ENCODE results near the gene GTPBP4.

- TF ChIP-seq, protein P1, sequence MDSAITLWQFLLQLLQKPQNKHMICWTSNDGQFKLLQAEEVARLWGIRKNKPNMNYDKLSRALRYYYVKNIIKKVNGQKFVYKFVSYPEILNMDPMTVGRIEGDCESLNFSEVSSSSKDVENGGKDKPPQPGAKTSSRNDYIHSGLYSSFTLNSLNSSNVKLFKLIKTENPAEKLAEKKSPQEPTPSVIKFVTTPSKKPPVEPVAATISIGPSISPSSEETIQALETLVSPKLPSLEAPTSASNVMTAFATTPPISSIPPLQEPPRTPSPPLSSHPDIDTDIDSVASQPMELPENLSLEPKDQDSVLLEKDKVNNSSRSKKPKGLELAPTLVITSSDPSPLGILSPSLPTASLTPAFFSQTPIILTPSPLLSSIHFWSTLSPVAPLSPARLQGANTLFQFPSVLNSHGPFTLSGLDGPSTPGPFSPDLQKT (CRISPR knock-in tag; IDR thresholded peaks at IDR 0.05; ENCODE audit: borderline replicate concordance): no peak
- TF ChIP-seq EHMT2 (IDR thresholded peaks at IDR 0.05; ENCODE audit: borderline replicate concordance, low read depth, low read length) (no peak), ZNF33A (CRISPR knock-in tag; IDR thresholded peaks at IDR 0.05; ENCODE audit: borderline replicate concordance) (no peak), TAF1 (CRISPR knock-in tag; IDR thresholded peaks at IDR 0.05) (no peak), MXI1 (IDR thresholded peaks at IDR 0.05; ENCODE audit: borderline replicate concordance, low read depth, low read length) (no peak), ZNF232 (CRISPR knock-in tag; IDR thresholded peaks at IDR 0.05; ENCODE audit: borderline replicate concordance) (no peak), CEBPB (IDR thresholded peaks at IDR 0.05; ENCODE audit: borderline replicate concordance, low read depth, low read length) (no peak), ZKSCAN1 (IDR thresholded peaks at IDR 0.05; ENCODE audit: low read length) (no peak)
- TF ChIP-seq, protein P2, sequence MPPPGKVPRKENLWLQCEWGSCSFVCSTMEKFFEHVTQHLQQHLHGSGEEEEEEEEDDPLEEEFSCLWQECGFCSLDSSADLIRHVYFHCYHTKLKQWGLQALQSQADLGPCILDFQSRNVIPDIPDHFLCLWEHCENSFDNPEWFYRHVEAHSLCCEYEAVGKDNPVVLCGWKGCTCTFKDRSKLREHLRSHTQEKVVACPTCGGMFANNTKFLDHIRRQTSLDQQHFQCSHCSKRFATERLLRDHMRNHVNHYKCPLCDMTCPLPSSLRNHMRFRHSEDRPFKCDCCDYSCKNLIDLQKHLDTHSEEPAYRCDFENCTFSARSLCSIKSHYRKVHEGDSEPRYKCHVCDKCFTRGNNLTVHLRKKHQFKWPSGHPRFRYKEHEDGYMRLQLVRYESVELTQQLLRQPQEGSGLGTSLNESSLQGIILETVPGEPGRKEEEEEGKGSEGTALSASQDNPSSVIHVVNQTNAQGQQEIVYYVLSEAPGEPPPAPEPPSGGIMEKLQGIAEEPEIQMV (CRISPR knock-in tag; IDR thresholded peaks at IDR 0.05; ENCODE audit: low read depth): no peak
- TF ChIP-seq, protein P3, sequence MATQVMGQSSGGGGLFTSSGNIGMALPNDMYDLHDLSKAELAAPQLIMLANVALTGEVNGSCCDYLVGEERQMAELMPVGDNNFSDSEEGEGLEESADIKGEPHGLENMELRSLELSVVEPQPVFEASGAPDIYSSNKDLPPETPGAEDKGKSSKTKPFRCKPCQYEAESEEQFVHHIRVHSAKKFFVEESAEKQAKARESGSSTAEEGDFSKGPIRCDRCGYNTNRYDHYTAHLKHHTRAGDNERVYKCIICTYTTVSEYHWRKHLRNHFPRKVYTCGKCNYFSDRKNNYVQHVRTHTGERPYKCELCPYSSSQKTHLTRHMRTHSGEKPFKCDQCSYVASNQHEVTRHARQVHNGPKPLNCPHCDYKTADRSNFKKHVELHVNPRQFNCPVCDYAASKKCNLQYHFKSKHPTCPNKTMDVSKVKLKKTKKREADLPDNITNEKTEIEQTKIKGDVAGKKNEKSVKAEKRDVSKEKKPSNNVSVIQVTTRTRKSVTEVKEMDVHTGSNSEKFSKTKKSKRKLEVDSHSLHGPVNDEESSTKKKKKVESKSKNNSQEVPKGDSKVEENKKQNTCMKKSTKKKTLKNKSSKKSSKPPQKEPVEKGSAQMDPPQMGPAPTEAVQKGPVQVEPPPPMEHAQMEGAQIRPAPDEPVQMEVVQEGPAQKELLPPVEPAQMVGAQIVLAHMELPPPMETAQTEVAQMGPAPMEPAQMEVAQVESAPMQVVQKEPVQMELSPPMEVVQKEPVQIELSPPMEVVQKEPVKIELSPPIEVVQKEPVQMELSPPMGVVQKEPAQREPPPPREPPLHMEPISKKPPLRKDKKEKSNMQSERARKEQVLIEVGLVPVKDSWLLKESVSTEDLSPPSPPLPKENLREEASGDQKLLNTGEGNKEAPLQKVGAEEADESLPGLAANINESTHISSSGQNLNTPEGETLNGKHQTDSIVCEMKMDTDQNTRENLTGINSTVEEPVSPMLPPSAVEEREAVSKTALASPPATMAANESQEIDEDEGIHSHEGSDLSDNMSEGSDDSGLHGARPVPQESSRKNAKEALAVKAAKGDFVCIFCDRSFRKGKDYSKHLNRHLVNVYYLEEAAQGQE (IDR thresholded peaks at IDR 0.05; ENCODE audit: borderline replicate concordance in 1 of 2, low read depth in 1 of 2, low read length in 2 of 2): no peak
- TF ChIP-seq, protein P4, sequence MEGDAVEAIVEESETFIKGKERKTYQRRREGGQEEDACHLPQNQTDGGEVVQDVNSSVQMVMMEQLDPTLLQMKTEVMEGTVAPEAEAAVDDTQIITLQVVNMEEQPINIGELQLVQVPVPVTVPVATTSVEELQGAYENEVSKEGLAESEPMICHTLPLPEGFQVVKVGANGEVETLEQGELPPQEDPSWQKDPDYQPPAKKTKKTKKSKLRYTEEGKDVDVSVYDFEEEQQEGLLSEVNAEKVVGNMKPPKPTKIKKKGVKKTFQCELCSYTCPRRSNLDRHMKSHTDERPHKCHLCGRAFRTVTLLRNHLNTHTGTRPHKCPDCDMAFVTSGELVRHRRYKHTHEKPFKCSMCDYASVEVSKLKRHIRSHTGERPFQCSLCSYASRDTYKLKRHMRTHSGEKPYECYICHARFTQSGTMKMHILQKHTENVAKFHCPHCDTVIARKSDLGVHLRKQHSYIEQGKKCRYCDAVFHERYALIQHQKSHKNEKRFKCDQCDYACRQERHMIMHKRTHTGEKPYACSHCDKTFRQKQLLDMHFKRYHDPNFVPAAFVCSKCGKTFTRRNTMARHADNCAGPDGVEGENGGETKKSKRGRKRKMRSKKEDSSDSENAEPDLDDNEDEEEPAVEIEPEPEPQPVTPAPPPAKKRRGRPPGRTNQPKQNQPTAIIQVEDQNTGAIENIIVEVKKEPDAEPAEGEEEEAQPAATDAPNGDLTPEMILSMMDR (CRISPR knock-in tag; IDR thresholded peaks at IDR 0.05): no peak
Measured at GRCh38 chr10:972763-973162, 15.5 kb upstream of the GTPBP4 start.

Data from HepG2 (cell line).